K562 (cell line): ENCODE results near the gene PDPK1. TPM values are rescaled to one million over a fixed set of nuclear protein-coding genes. Genes with fewer than 3 reads are reported as not detected.

Experiments used
- ARID1B ChIP-seq: fragments of 450-650 bp; IDR thresholded peaks from 2 replicates; pipeline ENCODE4 v1.6.1; 2016; ENCODE audit warnings: antibody characterized with exemption, mild to moderate bottlenecking, inconsistent platforms
- E2F1 ChIP-seq: sonication (generic); formaldehyde crosslinking; IDR thresholded peaks from 2 replicates; pipeline ENCODE4 v1.8.1; 2023; ENCODE audit warnings: mild to moderate bottlenecking, missing genetic modification reagents, moderate library complexity
- E2F5 ChIP-seq: sonication (generic); formaldehyde crosslinking; IDR thresholded peaks from 2 replicates; pipeline ENCODE4 v1.8.0; 2022; ENCODE audit warnings: mild to moderate bottlenecking, missing genetic modification reagents
- FOXK2 ChIP-seq, 2 experiments: fragments of 450-650 bp; IDR thresholded peaks in 1 of 2; conservative IDR thresholded peaks in 1 of 2; 2 replicates each; pipeline ENCODE4 v1.6.1; 2016; ENCODE audit warnings: low read depth in 2 of 2, mild to moderate bottlenecking in 1 of 2
- HOXB6 ChIP-seq: fragments of 250-450 bp; sonication (Bioruptor Pico); IDR thresholded peaks from 2 replicates; pipeline ENCODE4 v1.5.1; 2022; ENCODE audit warnings: mild to moderate bottlenecking, borderline replicate concordance
- KDM4B ChIP-seq, 2 experiments: fragments of 450-650 bp in 1 of 2; sonication (generic) in 1 of 2; IDR thresholded peaks; 2 replicates each; pipeline ENCODE4 v1.6.1; 2016 to 2017; ENCODE audit warnings: borderline replicate concordance in 2 of 2, antibody characterized with exemption in 1 of 2, low read depth in 1 of 2, mild to moderate bottlenecking in 1 of 2
- POLR2A ChIP-seq: fragments of 450-650 bp; conservative IDR thresholded peaks from 2 replicates; pipeline ENCODE4 v1.6.1; 2016
- POLR2H ChIP-seq: IDR thresholded peaks from 2 replicates; pipeline ENCODE4 v1.6.1; 2016; ENCODE audit warnings: missing genetic modification characterization, low read depth, mild to moderate bottlenecking, control low read depth, missing compliant biosample characterization, moderate library complexity
- RB1 ChIP-seq: fragments of 450-650 bp; IDR thresholded peaks from 2 replicates; pipeline ENCODE4 v1.6.1; 2017; ENCODE audit warnings: low read depth, mild to moderate bottlenecking
- RHOXF2B ChIP-seq: fragments of 250-450 bp; sonication (Bioruptor Pico); conservative IDR thresholded peaks from 2 replicates; pipeline ENCODE4 v1.5.1; 2021
- SRSF7 ChIP-seq: fragments of 200-400 bp; formaldehyde crosslinking; optimal IDR thresholded peaks from 2 replicates; pipeline ENCODE3; 2017; ENCODE audit warnings: mild to moderate bottlenecking, low read depth, low read length
- ZNF444 ChIP-seq: fragments of 250-450 bp; sonication (Bioruptor Pico); IDR thresholded peaks from 2 replicates; pipeline ENCODE4 v1.4.0; 2020; ENCODE audit warnings: mild to moderate bottlenecking, moderate library complexity
- ZNF57 ChIP-seq: fragments of 450-650 bp; formaldehyde crosslinking; IDR thresholded peaks from 2 replicates; pipeline ENCODE4 v1.4.0; 2020; ENCODE audit warnings: mild to moderate bottlenecking, moderate library complexity
- ZNF639 ChIP-seq, 2 experiments: fragments of 200-800 bp in 1 of 2; sonication (Bioruptor generic) in 1 of 2; sonication (generic) in 1 of 2; formaldehyde crosslinking in 1 of 2; IDR thresholded peaks in 1 of 2; conservative IDR thresholded peaks in 1 of 2; 2 replicates each; pipeline versions ENCODE4 v1.5.0 to v1.6.1; 2016 to 2020; ENCODE audit warnings: missing compliant biosample characterization in 1 of 2, missing genetic modification characterization in 1 of 2, missing genetic modification reagents in 1 of 2
- polyA plus RNA-seq, 8 experiments: library from polyadenylated mRNA; depleted of rRNA in 4 of 8; stranded (reverse) in 5 of 8; unstranded in 3 of 8; fragments of >200 nt; fragmentation: Nextera tagmentation in 2 of 8; fragmentation: Illumina TruSeq in 1 of 8; extraction: Ambion mirVana in 2 of 8; extraction: Trizol in 1 of 8; gene quantifications; 2 replicates each; pipeline versions ENCODE4 v1.2.1 to v1.2.3, GENCODE V29; 2011 to 2014; ENCODE audit warnings: inconsistent platforms in 1 of 8, missing spikeins in 1 of 8
- total RNA-seq, 7 experiments: library from RNA; depleted of rRNA in 6 of 7; stranded (reverse); fragments of >200 nt in 6 of 7; fragmentation: Illumina TruSeq in 2 of 7; extraction: Trizol in 2 of 7; gene quantifications; 2 replicates each; pipeline versions ENCODE4 v1.2.1 to v1.2.3, GENCODE V29; 2011 to 2021; ENCODE audit warnings: low replicate concordance in 1 of 7
- TF ChIP-seq, protein P1 (sequence below), 2 experiments: fragments of 450-650 bp; IDR thresholded peaks; 2 replicates each; pipeline ENCODE4 v1.6.1; 2016
- TF ChIP-seq, protein P2 (sequence below): fragments of 250-450 bp; sonication (Bioruptor Pico); IDR thresholded peaks from 2 replicates; pipeline ENCODE4 v1.8.0; 2021; ENCODE audit warnings: mild to moderate bottlenecking, moderate library complexity
- TF ChIP-seq, protein P3 (sequence below): fragments of 450-650 bp; IDR thresholded peaks from 2 replicates; pipeline ENCODE4 v1.6.1; 2016; ENCODE audit warnings: borderline replicate concordance

Gene PDPK1
- total and polyA plus RNA-seq, 9 of the 15 experiments (the other 6 are each of a cell fraction or from before 2014, with no cell fraction given) = 4.0 to 37.2 (median 18.7) TPM

- TF ChIP-seq ZNF639 (CRISPR knock-in tag; conservative IDR thresholded peaks at IDR 0.05 in 1 of 2, IDR thresholded peaks at IDR 0.05 in 1 of 2) = peak in 1 of 2 experiments; percentile 100; a peak in 2 of 4 replicates
- TF ChIP-seq HOXB6 (CRISPR knock-in tag) = no peak
- TF ChIP-seq, protein P1, sequence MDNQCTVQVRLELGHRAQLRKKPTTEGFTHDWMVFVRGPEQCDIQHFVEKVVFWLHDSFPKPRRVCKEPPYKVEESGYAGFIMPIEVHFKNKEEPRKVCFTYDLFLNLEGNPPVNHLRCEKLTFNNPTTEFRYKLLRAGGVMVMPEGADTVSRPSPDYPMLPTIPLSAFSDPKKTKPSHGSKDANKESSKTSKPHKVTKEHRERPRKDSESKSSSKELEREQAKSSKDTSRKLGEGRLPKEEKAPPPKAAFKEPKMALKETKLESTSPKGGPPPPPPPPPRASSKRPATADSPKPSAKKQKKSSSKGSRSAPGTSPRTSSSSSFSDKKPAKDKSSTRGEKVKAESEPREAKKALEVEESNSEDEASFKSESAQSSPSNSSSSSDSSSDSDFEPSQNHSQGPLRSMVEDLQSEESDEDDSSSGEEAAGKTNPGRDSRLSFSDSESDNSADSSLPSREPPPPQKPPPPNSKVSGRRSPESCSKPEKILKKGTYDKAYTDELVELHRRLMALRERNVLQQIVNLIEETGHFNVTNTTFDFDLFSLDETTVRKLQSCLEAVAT (IDR thresholded peaks at IDR 0.05) = peak in 1 of 2 experiments; percentile 78; a peak in 1 of 4 replicates
- TF ChIP-seq, protein P2, sequence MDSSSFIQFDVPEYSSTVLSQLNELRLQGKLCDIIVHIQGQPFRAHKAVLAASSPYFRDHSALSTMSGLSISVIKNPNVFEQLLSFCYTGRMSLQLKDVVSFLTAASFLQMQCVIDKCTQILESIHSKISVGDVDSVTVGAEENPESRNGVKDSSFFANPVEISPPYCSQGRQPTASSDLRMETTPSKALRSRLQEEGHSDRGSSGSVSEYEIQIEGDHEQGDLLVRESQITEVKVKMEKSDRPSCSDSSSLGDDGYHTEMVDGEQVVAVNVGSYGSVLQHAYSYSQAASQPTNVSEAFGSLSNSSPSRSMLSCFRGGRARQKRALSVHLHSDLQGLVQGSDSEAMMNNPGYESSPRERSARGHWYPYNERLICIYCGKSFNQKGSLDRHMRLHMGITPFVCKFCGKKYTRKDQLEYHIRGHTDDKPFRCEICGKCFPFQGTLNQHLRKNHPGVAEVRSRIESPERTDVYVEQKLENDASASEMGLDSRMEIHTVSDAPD = no peak
- TF ChIP-seq RB1 = peak; percentile 91
- TF ChIP-seq POLR2A = peak; percentile 92
- no peak for TF ChIP-seq ZNF444 (CRISPR knock-in tag)
- TF ChIP-seq ZNF57 (CRISPR knock-in tag) = no peak
- TF ChIP-seq FOXK2 (conservative IDR thresholded peaks at IDR 0.05 in 1 of 2, IDR thresholded peaks at IDR 0.05 in 1 of 2; ENCODE audit: low read depth in 2 of 2) = peak in 1 of 2 experiments; percentile 92; a peak in 2 of 4 replicates
- no peak for TF ChIP-seq ARID1B
- no peak for TF ChIP-seq E2F5 (CRISPR knock-in tag)
- peak; percentile 28 for TF ChIP-seq SRSF7
- TF ChIP-seq RHOXF2B = no peak
- TF ChIP-seq, protein P3, sequence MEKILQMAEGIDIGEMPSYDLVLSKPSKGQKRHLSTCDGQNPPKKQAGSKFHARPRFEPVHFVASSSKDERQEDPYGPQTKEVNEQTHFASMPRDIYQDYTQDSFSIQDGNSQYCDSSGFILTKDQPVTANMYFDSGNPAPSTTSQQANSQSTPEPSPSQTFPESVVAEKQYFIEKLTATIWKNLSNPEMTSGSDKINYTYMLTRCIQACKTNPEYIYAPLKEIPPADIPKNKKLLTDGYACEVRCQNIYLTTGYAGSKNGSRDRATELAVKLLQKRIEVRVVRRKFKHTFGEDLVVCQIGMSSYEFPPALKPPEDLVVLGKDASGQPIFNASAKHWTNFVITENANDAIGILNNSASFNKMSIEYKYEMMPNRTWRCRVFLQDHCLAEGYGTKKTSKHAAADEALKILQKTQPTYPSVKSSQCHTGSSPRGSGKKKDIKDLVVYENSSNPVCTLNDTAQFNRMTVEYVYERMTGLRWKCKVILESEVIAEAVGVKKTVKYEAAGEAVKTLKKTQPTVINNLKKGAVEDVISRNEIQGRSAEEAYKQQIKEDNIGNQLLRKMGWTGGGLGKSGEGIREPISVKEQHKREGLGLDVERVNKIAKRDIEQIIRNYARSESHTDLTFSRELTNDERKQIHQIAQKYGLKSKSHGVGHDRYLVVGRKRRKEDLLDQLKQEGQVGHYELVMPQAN = peak; percentile 69; the same call in 1 of the 2 replicates
- TF ChIP-seq POLR2H (tag) = peak; percentile 90
- no peak for TF ChIP-seq KDM4B (IDR thresholded peaks at IDR 0.05; ENCODE audit: borderline replicate concordance in 2 of 2, low read depth in 1 of 2)
- TF ChIP-seq E2F1 = 0 out of 2 replicates have a peak, but pooled peaks have one; percentile 24
These were observed 24.2 kb upstream of the PDPK1 start, which contains the start of gene ATP6V0C (continued) for GRCh38 chr16:2513405-2514332.
